HG02678 (cell line): ENCODE measurements around the gene SLK.

Experiments
- ATAC-seq: cut with Tn5 transposase; IDR thresholded peaks from one replicate; pipeline ENCODE4 v1.9.1; 2021; ENCODE audit warnings: mild to moderate bottlenecking, moderate library complexity; ENCODE audit not compliant: unreplicated experiment

The SLK gene

GRCh38 chr10:104031631-104032030 lies 64.7 kb downstream of the SLK start:
- no peak for ATAC-seq

- ATAC-seq = no peak
These were observed 65.3 kb downstream of the SLK start for GRCh38 chr10:104032144-104032775.

- ATAC-seq = no peak
These were observed 66.5 kb downstream of the SLK start for GRCh38 chr10:104033401-104033930.

- ATAC-seq = no peak
These were observed 67.0 kb downstream of the SLK start for GRCh38 chr10:104033966-104034365.

GRCh38 chr10:104034401-104035193 lies 67.7 kb downstream of the SLK start:
- ATAC-seq = no peak

- no peak for ATAC-seq
These were observed 68.5 kb downstream of the SLK start for GRCh38 chr10:104035194-104036068.

- no peak for ATAC-seq
These were observed 69.1 kb downstream of the SLK start for GRCh38 chr10:104036069-104036384.

- ATAC-seq = no peak
These were observed 69.7 kb downstream of the SLK start for GRCh38 chr10:104036518-104037260.

- no peak for ATAC-seq
These were observed 70.5 kb downstream of the SLK start for GRCh38 chr10:104037261-104037951.

- no peak for ATAC-seq
These were observed 71.6 kb downstream of the SLK start for GRCh38 chr10:104038537-104038936.

GRCh38 chr10:104038958-104039752 lies 72.2 kb downstream of the SLK start:
- ATAC-seq = no peak

GRCh38 chr10:104040382-104040781 lies 73.4 kb downstream of the SLK start:
- no peak for ATAC-seq

- no peak for ATAC-seq
These were observed 74.2 kb downstream of the SLK start for GRCh38 chr10:104040862-104041789.

- ATAC-seq = no peak
These were observed 75.1 kb downstream of the SLK start for GRCh38 chr10:104041891-104042535.

GRCh38 chr10:104043185-104043830 lies 76.4 kb downstream of the SLK start:
- ATAC-seq = no peak

- no peak for ATAC-seq
These were observed 76.9 kb downstream of the SLK start for GRCh38 chr10:104043854-104044253.
